OCI-LY1 (cell line): Measurements from ENCODE around the gene ASB13.

Source experiments
- EZH2 ChIP-seq: fragments of 200-600 bp; sonication (generic), shearing (Covaris generic); IDR thresholded peaks from 2 replicates; pipeline ENCODE4 v1.8.0; 2017; ENCODE audit warnings: borderline replicate concordance, mixed run types, mild to moderate bottlenecking, antibody characterized with exemption, low read length, moderate library complexity, mixed read lengths
- TF ChIP-seq, protein P1 (sequence below): fragments of 200-600 bp; sonication (generic), shearing (Covaris generic); IDR thresholded peaks from 2 replicates; pipeline ENCODE4 v1.5.1; 2017; ENCODE audit warnings: mild to moderate bottlenecking, antibody characterized with exemption, low read length, moderate library complexity, mixed read lengths

DNA sequence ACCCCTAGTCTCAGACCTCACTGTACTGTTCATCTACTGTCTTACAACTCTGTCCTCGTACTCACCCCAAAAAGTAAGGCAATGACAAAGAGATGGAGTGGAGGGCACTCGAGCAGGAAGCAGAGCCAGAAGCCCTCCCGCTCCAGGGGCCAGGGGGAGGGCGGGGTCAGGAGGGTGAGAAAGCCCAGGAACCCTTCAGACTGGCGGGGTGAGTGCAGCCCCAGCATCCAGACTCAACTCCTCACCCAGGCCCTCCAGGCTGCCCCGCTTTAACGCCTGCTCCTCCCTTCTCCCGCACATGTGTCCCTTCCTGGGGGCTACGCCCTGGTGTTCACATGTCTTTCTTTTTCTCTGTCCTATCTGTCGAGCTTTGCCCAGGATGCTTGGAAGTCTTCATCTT is 75.6 kb downstream of the ASB13 start:
- TF ChIP-seq, protein P1, sequence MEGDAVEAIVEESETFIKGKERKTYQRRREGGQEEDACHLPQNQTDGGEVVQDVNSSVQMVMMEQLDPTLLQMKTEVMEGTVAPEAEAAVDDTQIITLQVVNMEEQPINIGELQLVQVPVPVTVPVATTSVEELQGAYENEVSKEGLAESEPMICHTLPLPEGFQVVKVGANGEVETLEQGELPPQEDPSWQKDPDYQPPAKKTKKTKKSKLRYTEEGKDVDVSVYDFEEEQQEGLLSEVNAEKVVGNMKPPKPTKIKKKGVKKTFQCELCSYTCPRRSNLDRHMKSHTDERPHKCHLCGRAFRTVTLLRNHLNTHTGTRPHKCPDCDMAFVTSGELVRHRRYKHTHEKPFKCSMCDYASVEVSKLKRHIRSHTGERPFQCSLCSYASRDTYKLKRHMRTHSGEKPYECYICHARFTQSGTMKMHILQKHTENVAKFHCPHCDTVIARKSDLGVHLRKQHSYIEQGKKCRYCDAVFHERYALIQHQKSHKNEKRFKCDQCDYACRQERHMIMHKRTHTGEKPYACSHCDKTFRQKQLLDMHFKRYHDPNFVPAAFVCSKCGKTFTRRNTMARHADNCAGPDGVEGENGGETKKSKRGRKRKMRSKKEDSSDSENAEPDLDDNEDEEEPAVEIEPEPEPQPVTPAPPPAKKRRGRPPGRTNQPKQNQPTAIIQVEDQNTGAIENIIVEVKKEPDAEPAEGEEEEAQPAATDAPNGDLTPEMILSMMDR: no peak
- TF ChIP-seq EZH2: no peak
